B cell (primary cell): ENCODE results near the gene DNAJC6. TPM values are rescaled to one million over a fixed set of nuclear protein-coding genes. Genes with fewer than 3 reads are reported as not detected.

Source experiments
- ATAC-seq: fragments of 200-7000 bp; cut with Tn5 transposase; one replicate; pipeline ENCODE4 v1.10.0; 2021; ENCODE audit warnings: low read depth, mild to moderate bottlenecking, moderate number of reproducible peaks, moderate library complexity
- CTCF ChIA-PET: fragments of 350-600 bp; sonication (Branson Sonifier 250); formaldehyde crosslinking; loops from one replicate; lab custom pipeline; 2021; ENCODE audit warnings: antibody characterized with exemption, inconsistent platforms; lab: Charles Lee
- POLR2A ChIA-PET: fragments of 350-600 bp; sonication (Branson Sonifier 250); formaldehyde crosslinking; loops from one replicate; lab custom pipeline; 2021; ENCODE audit warnings: antibody characterized with exemption; lab: Charles Lee
- DNase-seq: peaks from one replicate; pipeline ENCODE4 v3.0.0; 2013
- H2AFZ ChIP-seq: 2 replicates; pipeline ENCODE4 v1.6.1; 2012; ENCODE audit warnings: mild to moderate bottlenecking, low read depth, low read length; ENCODE audit not compliant: insufficient read depth, poor library complexity, severe bottlenecking
- H3K27ac ChIP-seq, 2 donors: 1 replicate in 1 of 2; 2 replicates in 1 of 2; pipeline ENCODE4 v1.5.1; 2012 to 2013; ENCODE audit warnings: low read length in 2 of 2, mild to moderate bottlenecking in 2 of 2, moderate library complexity in 1 of 2
- H3K27me3 ChIP-seq, 4 experiments: fragments of 200-600 bp in 1 of 4; sonication (generic) in 1 of 4; replicated peaks in 1 of 4; 1 replicate in 2 of 4; 2 replicates in 2 of 4; pipeline versions ENCODE4 v1.6.1 to v1.7.0; 2013 to 2016; ENCODE audit warnings: low read length in 3 of 4, mild to moderate bottlenecking in 2 of 4, mixed read lengths in 1 of 4, moderate library complexity in 1 of 4; ENCODE audit not compliant: insufficient read depth in 4 of 4, control insufficient read depth in 3 of 4; ENCODE audit errors: control extremely low read depth in 1 of 4
- H3K36me3 ChIP-seq, 2 experiments: replicated peaks in 1 of 2; 1 replicate in 1 of 2; 2 replicates in 1 of 2; pipeline versions ENCODE4 v1.6.1 to v1.7.1; 2013; ENCODE audit warnings: low read length in 1 of 2; ENCODE audit not compliant: insufficient read depth in 2 of 2, control insufficient read depth in 1 of 2; ENCODE audit errors: control extremely low read depth in 1 of 2, extremely low read depth in 1 of 2
- H3K4me1 ChIP-seq, 2 donors: fragments of 200-600 bp in 1 of 2; sonication (generic) in 1 of 2; 1 replicate in 1 of 2; 2 replicates in 1 of 2; pipeline versions ENCODE4 v1.5.1 to v1.6.1; 2013 to 2017; ENCODE audit warnings: low read length in 2 of 2; ENCODE audit not compliant: control insufficient read depth in 2 of 2, insufficient read depth in 2 of 2
- H3K4me2 ChIP-seq: replicated peaks from 2 replicates; pipeline ENCODE3; 2012; ENCODE audit warnings: mild to moderate bottlenecking, low read depth, low read length; ENCODE audit not compliant: poor library complexity, severe bottlenecking
- H3K4me3 ChIP-seq, 5 experiments: fragments of 200-600 bp in 1 of 5; sonication (generic) in 1 of 5; 1 replicate in 3 of 5; 2 replicates in 2 of 5; pipeline versions ENCODE4 v1.5.1 to v1.7.0; 2011 to 2016; ENCODE audit warnings: low read length in 4 of 5, mild to moderate bottlenecking in 4 of 5, low read depth in 2 of 5, control low read depth in 1 of 5, moderate library complexity in 1 of 5; ENCODE audit not compliant: insufficient read depth in 1 of 5; ENCODE audit errors: control extremely low read depth in 1 of 5, extremely low read depth in 1 of 5
- H3K79me2 ChIP-seq: fragments of 200-600 bp; sonication (generic); one replicate; pipeline ENCODE4 v1.6.0; 2016; ENCODE audit warnings: low read length; ENCODE audit not compliant: control insufficient read depth, insufficient read depth
- H3K9ac ChIP-seq: fragments of 200-600 bp; sonication (generic); 2 replicates; pipeline ENCODE4 v1.6.1; 2017; ENCODE audit warnings: mild to moderate bottlenecking, low read length, moderate library complexity
- H3K9me3 ChIP-seq, 3 donors: one replicate each; pipeline versions ENCODE4 v1.6.1 to v1.7.1; 2013; ENCODE audit warnings: low read length in 2 of 3; ENCODE audit not compliant: control insufficient read depth in 2 of 3, insufficient read depth in 1 of 3; ENCODE audit errors: control extremely low read depth in 1 of 3
- H4K20me1 ChIP-seq: 2 replicates; pipeline ENCODE4 v1.6.0; 2012; ENCODE audit warnings: mild to moderate bottlenecking, low read length; ENCODE audit not compliant: insufficient read depth, control insufficient read depth, poor library complexity, severe bottlenecking
- H3K27ac Mint-ChIP-seq: one replicate; pipeline ENCODE4 v1.8.0; 2021; ENCODE audit warnings: mixed read lengths
- H3K27me3 Mint-ChIP-seq: one replicate; pipeline ENCODE4 v1.8.0; 2021; ENCODE audit warnings: mixed read lengths
- H3K4me1 Mint-ChIP-seq: one replicate; pipeline ENCODE4 v1.8.0; 2021; ENCODE audit warnings: mixed read lengths
- H3K4me3 Mint-ChIP-seq: one replicate; pipeline ENCODE4 v1.8.0; 2021; ENCODE audit warnings: mixed read lengths
- H3K9me3 Mint-ChIP-seq: one replicate; pipeline ENCODE4 v1.8.0; 2022; ENCODE audit warnings: mixed read lengths; ENCODE audit not compliant: insufficient read depth
- EZH2 ChIP-seq: IDR thresholded peaks from 2 replicates; pipeline ENCODE4 v1.6.1; 2012; ENCODE audit warnings: borderline replicate concordance, low read depth, mild to moderate bottlenecking, moderate library complexity, low read length; ENCODE audit not compliant: insufficient read depth, poor library complexity, severe bottlenecking
- WGBS: methylation state at CpG from one replicate; pipeline ENCODE4 v1.1.5; 2013; ENCODE audit warnings: missing lambda C conversion rate; ENCODE audit not compliant: insufficient coverage; 5-methylcytosine and 5-hydroxymethylcytosine counted together
- intact Hi-C: fragments of 100-400 bp; cut with micrococcal nuclease; formaldehyde crosslinking; loops from one replicate; pipeline ENCODE4 v1.10.0; 2022
- polyA plus RNA-seq: library from polyadenylated mRNA; depleted of rRNA; stranded (reverse); fragments of >200 nt; gene quantifications from 2 replicates; pipeline ENCODE4 v1.2.3, GENCODE V29; 2012
- total RNA-seq, 2 donors: library from RNA; stranded (reverse); fragments of 120-200 nt in 1 of 2; gene quantifications; 1 replicate in 1 of 2; 2 replicates in 1 of 2; pipeline versions ENCODE4 v1.2.3 to v1.2.4, GENCODE V29; 2013 to 2022
- TF ChIP-seq, protein P1 (sequence below): fragments of 200-600 bp; IDR thresholded peaks from one replicate; pipeline ENCODE4 v1.8.0; 2022; ENCODE audit warnings: antibody characterized with exemption, mild to moderate bottlenecking

Gene DNAJC6
- total and polyA plus RNA-seq, 2 donors (not counting 1 experiment from before 2014, with no cell fraction given) = 0.12 to 0.69 TPM

DNA sequence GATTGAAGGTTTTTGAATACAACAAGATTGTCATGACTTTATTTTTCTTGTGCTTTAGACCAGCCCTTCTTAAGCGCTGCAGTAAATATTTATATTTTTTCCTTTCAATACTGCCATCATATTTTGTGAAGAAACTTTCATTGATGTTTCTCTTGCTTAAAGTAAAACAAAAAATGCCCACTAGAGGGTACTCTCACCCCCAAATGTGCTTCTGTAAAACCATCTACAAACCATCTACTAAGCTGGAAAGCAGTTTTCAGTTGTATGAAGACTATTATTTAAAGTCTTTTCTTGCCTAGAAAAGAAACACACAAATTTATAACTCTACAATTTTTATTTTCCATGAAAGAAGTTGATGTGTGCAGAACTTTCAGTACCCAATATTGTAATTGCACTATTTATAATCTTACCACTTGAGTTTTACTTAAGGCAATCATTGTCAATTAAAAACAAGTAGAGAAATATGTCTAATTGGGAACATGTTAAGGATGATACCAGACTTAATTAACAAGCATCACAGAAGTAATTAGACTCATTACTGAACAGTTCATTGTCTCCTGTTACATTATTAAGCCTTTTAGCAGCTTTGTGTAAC, 121.9 kb downstream of the DNAJC6 start:
- Mint-ChIP-seq H3K4me3 (no peak overlapping the region), H3K4me1 (no peaks in the 10 kb centered on the region), H3K27me3 (no peaks in the 10 kb centered on the region), H3K27ac (no peak overlapping the region), H3K9me3 (no peaks in the 10 kb centered on the region)
- Histone ChIP-seq H3K27me3 (no peaks in the 10 kb centered on the region), H3K79me2 (no peaks in the 10 kb centered on the region), H4K20me1 (no peaks in the 10 kb centered on the region), H3K4me1 (no peaks in the 10 kb centered on the region), H2AFZ (no peak overlapping the region), H3K4me2 (no peak overlapping the region), H3K36me3 (peaks cover 3 to 7% of the 10 kb centered on the region in 2 experiments), H3K4me3 (no peak overlapping the region), H3K9me3 (no peaks in the 10 kb centered on the region), H3K9ac (no peak overlapping the region), H3K27ac (no peak overlapping the region)
- no CpG with 5 or more reads among the region's 1 CpG for WGBS
- POLR2A ChIA-PET = no interaction called here
- CTCF ChIA-PET = interaction anchor here (0.8 to 2.5 kb wide), 6 partner anchors 10 to 1015 kb away, joined by 3 to 15 read pairs (median 4); partner anchors contain the start of genes LEPR and LEPROT
- no peak for ATAC-seq
- intact Hi-C loops = loop anchor here (1.0 to 5.0 kb wide), 2 partner anchors 256 to 1016 kb away; no protein-coding TSS in a partner anchor
- TF ChIP-seq, protein P1, sequence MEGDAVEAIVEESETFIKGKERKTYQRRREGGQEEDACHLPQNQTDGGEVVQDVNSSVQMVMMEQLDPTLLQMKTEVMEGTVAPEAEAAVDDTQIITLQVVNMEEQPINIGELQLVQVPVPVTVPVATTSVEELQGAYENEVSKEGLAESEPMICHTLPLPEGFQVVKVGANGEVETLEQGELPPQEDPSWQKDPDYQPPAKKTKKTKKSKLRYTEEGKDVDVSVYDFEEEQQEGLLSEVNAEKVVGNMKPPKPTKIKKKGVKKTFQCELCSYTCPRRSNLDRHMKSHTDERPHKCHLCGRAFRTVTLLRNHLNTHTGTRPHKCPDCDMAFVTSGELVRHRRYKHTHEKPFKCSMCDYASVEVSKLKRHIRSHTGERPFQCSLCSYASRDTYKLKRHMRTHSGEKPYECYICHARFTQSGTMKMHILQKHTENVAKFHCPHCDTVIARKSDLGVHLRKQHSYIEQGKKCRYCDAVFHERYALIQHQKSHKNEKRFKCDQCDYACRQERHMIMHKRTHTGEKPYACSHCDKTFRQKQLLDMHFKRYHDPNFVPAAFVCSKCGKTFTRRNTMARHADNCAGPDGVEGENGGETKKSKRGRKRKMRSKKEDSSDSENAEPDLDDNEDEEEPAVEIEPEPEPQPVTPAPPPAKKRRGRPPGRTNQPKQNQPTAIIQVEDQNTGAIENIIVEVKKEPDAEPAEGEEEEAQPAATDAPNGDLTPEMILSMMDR = peak; percentile 79
- TF ChIP-seq EZH2 = no peak
- peak; percentile 31 for DNase-seq

DNA sequence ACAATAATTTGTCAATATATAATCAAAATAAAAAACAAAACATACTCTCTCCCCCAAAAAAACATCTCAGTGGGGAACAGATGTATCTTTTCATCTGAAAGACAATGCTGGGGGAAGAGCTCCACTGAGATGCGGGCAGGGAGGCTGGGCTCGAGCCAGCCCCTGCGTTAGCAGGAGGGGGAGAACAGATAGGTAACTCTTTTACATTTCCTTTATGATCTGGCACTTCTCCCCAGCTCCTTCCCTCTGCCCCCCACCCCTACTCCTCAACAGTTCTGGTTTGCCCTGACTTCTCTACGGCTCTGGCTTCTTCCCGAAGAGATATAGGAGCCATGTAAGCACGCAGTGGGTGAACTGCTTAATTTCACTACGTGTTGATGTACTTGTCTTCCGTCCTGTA, 123.6 kb downstream of the DNAJC6 start:
- no peak overlapping the region for H3K4me3 ChIP-seq
- no peak for TF ChIP-seq EZH2
- TF ChIP-seq, protein P1 = no peak
- no peak overlapping the region for H3K27ac ChIP-seq
- H3K79me2 ChIP-seq = no peaks in the 10 kb centered on the region
- Mint-ChIP-seq H3K27ac (no peak overlapping the region), H3K27me3 (no peaks in the 10 kb centered on the region), H3K9me3 (no peaks in the 10 kb centered on the region), H3K4me3 (no peak overlapping the region), H3K4me1 (no peaks in the 10 kb centered on the region)
- H3K4me1 ChIP-seq = no peaks in the 10 kb centered on the region
- no peak overlapping the region for H3K4me2 ChIP-seq
- ATAC-seq = no peak
- H3K36me3 ChIP-seq = peaks cover 3 to 7% of the 10 kb centered on the region in 2 experiments
- ChIA-PET CTCF (interaction anchor here (0.8 to 1.2 kb wide), 2 partner anchors 13 to 1368 kb away, joined by 3 read pairs; partner anchors contain the start of genes INSL5, LEPR and LEPROT), POLR2A (no interaction called here)
- H3K9me3 ChIP-seq = no peaks in the 10 kb centered on the region
- H3K9ac ChIP-seq = no peak overlapping the region
- 100% methylated on average over 1 of the region's 8 CpGs for WGBS
- H4K20me1 ChIP-seq = no peaks in the 10 kb centered on the region
- no peak for DNase-seq
- no peaks in the 10 kb centered on the region for H3K27me3 ChIP-seq
- intact Hi-C loops = loop anchor here (5.0 kb wide), 1 partner anchor 1014 kb away; no protein-coding TSS in a partner anchor
- H2AFZ ChIP-seq = no peak overlapping the region
